ENCODE results near the gene DDX41.
"Not testable (repeated sequence)": the region's sequence is repeated elsewhere in the genome, so short reads cannot be mapped to it uniquely, and the experiment has no call there.

The DDX41 gene

GRCh38 chr5:177497292-177498012 lies 19.3 kb downstream of the DDX41 start, which contains the start of gene PDLIM7:
PDLIM7 (minus strand) TSS chr5:177497604; CDS start chr5:177496512, 1,092 bp downstream.
- peak; percentile 93 for DNase-seq

- no peak for DNase-seq
These were observed 20.0 kb downstream of the DDX41 start for GRCh38 chr5:177496727-177497291.

GRCh38 chr5:177496070-177496726 lies 20.6 kb downstream of the DDX41 start:
- DNase-seq = no peak

- no peak for DNase-seq
These were observed 21.3 kb downstream of the DDX41 start for GRCh38 chr5:177495243-177496060.

GRCh38 chr5:177494346-177495195 lies 22.2 kb downstream of the DDX41 start:
- DNase-seq = peak; percentile 37

- DNase-seq = no peak
These were observed 22.9 kb downstream of the DDX41 start for GRCh38 chr5:177493795-177494345.

GRCh38 chr5:177492841-177493240 lies 23.9 kb downstream of the DDX41 start:
- DNase-seq = no peak

GRCh38 chr5:177491983-177492746 lies 24.6 kb downstream of the DDX41 start:
- no peak for DNase-seq

- DNase-seq = no peak
These were observed 25.3 kb downstream of the DDX41 start for GRCh38 chr5:177491429-177491945.

- DNase-seq = no peak
These were observed 25.8 kb downstream of the DDX41 start for GRCh38 chr5:177490992-177491391.

GRCh38 chr5:177490311-177490991 lies 26.3 kb downstream of the DDX41 start:
- no peak for DNase-seq

GRCh38 chr5:177489119-177489716 lies 27.5 kb downstream of the DDX41 start:
- DNase-seq = no peak

GRCh38 chr5:177487975-177488374 lies 28.8 kb downstream of the DDX41 start:
- no peak for DNase-seq

GRCh38 chr5:177487144-177487543 lies 29.6 kb downstream of the DDX41 start:
- no peak for DNase-seq

GRCh38 chr5:177486256-177486655 lies 30.5 kb downstream of the DDX41 start:
- no peak for DNase-seq

- not testable (repeated sequence) for DNase-seq
These were observed 31.0 kb downstream of the DDX41 start for GRCh38 chr5:177485753-177486152.

GRCh38 chr5:177484902-177485549 lies 31.7 kb downstream of the DDX41 start:
- no peak for DNase-seq

- no peak for DNase-seq
These were observed 32.5 kb downstream of the DDX41 start for GRCh38 chr5:177483994-177484901.
